GM23338 (cell line): Measurements from ENCODE around the gene CGNL1. TPM values are rescaled to one million over a fixed set of nuclear protein-coding genes. Genes with fewer than 3 reads are reported as not detected.

Source experiments
- ATAC-seq: fragments of 200-7000 bp; cut with Tn5 transposase; 3 replicates; pipeline ENCODE4 v1.9.1; 2020
- DNase-seq: peaks from one replicate; pipeline ENCODE4 v3.0.0-alpha.2; 2015; ENCODE audit warnings: low spot score
- H2AFZ ChIP-seq: fragments of 200-600 bp; sonication (generic); 2 replicates; pipeline ENCODE4 v1.8.0; 2016; ENCODE audit warnings: antibody characterized with exemption, mild to moderate bottlenecking, moderate library complexity
- H3F3A ChIP-seq: fragments of 200-600 bp; sonication (generic); replicated peaks from 2 replicates; pipeline ENCODE4 v1.8.0; 2017; ENCODE audit warnings: antibody characterized with exemption, mixed run types, low read depth
- H3K27ac ChIP-seq: fragments of 200-600 bp; sonication (generic); 2 replicates; pipeline ENCODE4 v1.6.1; 2016; ENCODE audit warnings: low read depth
- H3K27me3 ChIP-seq: fragments of 200-600 bp; sonication (generic); 2 replicates; pipeline ENCODE4 v1.8.0; 2016; ENCODE audit warnings: mild to moderate bottlenecking, mixed run types, moderate library complexity; ENCODE audit not compliant: insufficient read depth
- H3K36me3 ChIP-seq: fragments of 200-600 bp; sonication (generic); 2 replicates; pipeline ENCODE4 v1.8.0; 2016; ENCODE audit warnings: mild to moderate bottlenecking; ENCODE audit not compliant: insufficient read depth
- H3K4me1 ChIP-seq: fragments of 200-600 bp; sonication (generic); 2 replicates; pipeline ENCODE4 v1.8.0; 2016; ENCODE audit warnings: mild to moderate bottlenecking, moderate library complexity; ENCODE audit not compliant: insufficient read depth
- H3K4me2 ChIP-seq: fragments of 200-600 bp; sonication (generic); 2 replicates; pipeline ENCODE4 v1.7.1; 2017; ENCODE audit warnings: mixed run types
- H3K4me3 ChIP-seq: fragments of 200-600 bp; sonication (generic); 2 replicates; pipeline ENCODE4 v1.6.1; 2016; ENCODE audit warnings: mixed run types
- H3K79me2 ChIP-seq: fragments of 200-600 bp; sonication (generic); replicated peaks from 2 replicates; pipeline ENCODE4 v1.8.0; 2017; ENCODE audit warnings: mild to moderate bottlenecking; ENCODE audit not compliant: insufficient read depth
- H3K9me2 ChIP-seq: fragments of 200-600 bp; sonication (generic); 2 replicates; pipeline ENCODE4 v1.8.0; 2017; ENCODE audit not compliant: insufficient read depth
- H4K20me1 ChIP-seq: fragments of 200-600 bp; sonication (generic); replicated peaks from 2 replicates; pipeline ENCODE4 v1.8.0; 2017; ENCODE audit warnings: mild to moderate bottlenecking; ENCODE audit not compliant: insufficient read depth
- H3K27ac Mint-ChIP-seq: 2 replicates; pipeline ENCODE4 v1.8.0; 2020; ENCODE audit warnings: inconsistent platforms, mild to moderate bottlenecking, moderate library complexity, mixed read lengths
- H3K27me3 Mint-ChIP-seq: 3 replicates; pipeline ENCODE4 v1.8.0; 2022; ENCODE audit warnings: low read depth, mild to moderate bottlenecking, moderate library complexity, mixed read lengths, inconsistent platforms; ENCODE audit not compliant: insufficient read depth, poor library complexity
- H3K36me3 Mint-ChIP-seq: 3 replicates; pipeline ENCODE4 v1.8.0; 2021; ENCODE audit warnings: low read depth, mild to moderate bottlenecking, inconsistent platforms, moderate library complexity, mixed read lengths
- H3K4me1 Mint-ChIP-seq: 3 replicates; pipeline ENCODE4 v1.8.0; 2020; ENCODE audit warnings: mild to moderate bottlenecking, inconsistent platforms, mixed read lengths
- H3K4me3 Mint-ChIP-seq: 3 replicates; pipeline ENCODE4 v1.8.0; 2021; ENCODE audit warnings: moderate library complexity, mild to moderate bottlenecking, inconsistent platforms, mixed read lengths
- H3K9me3 Mint-ChIP-seq: 3 replicates; pipeline ENCODE4 v1.8.0; 2020; ENCODE audit warnings: moderate library complexity, mild to moderate bottlenecking, inconsistent platforms, mixed read lengths
- CREB1 ChIP-seq: fragments of 250-450 bp; sonication (Bioruptor Pico); IDR thresholded peaks from 2 replicates; pipeline ENCODE4 v1.5.0; 2020; ENCODE audit warnings: low read depth, mild to moderate bottlenecking, moderate library complexity
- ETS1 ChIP-seq: IDR thresholded peaks from 2 replicates; pipeline ENCODE4 v1.6.1; 2016; ENCODE audit warnings: antibody characterized with exemption
- JUNB ChIP-seq: IDR thresholded peaks from one replicate; pipeline ENCODE4 v1.6.1; 2016; ENCODE audit warnings: antibody characterized with exemption; ENCODE audit not compliant: unreplicated experiment
- NANOG ChIP-seq: IDR thresholded peaks from 2 replicates; pipeline ENCODE4 v1.6.1; 2016; ENCODE audit warnings: antibody characterized with exemption, borderline replicate concordance
- POLR2AphosphoS5 ChIP-seq: IDR thresholded peaks from 2 replicates; pipeline ENCODE4 v1.6.1; 2016; ENCODE audit warnings: antibody characterized with exemption, low read depth
- REST ChIP-seq: IDR thresholded peaks from one replicate; pipeline ENCODE4 v1.6.1; 2018; ENCODE audit warnings: antibody characterized with exemption; ENCODE audit not compliant: unreplicated experiment
- ZNF331 ChIP-seq: fragments of 250-450 bp; sonication (Bioruptor Pico); IDR thresholded peaks from 2 replicates; pipeline ENCODE4 v1.5.0; 2020; ENCODE audit warnings: low read depth, mild to moderate bottlenecking, moderate library complexity
- ZNF462 ChIP-seq: fragments of 250-450 bp; sonication (Bioruptor Pico); IDR thresholded peaks from 2 replicates; pipeline ENCODE4 v1.5.0; 2020; ENCODE audit warnings: mild to moderate bottlenecking, moderate library complexity
- polyA plus RNA-seq: library from polyadenylated mRNA; unstranded; fragments of >200 nt; fragmentation: Nextera tagmentation; extraction: Ambion mirVana; gene quantifications from 2 replicates; pipeline ENCODE4 v1.2.1, GENCODE V29; 2016
- total RNA-seq: library from RNA; depleted of rRNA; stranded (reverse); fragments of >200 nt; shearing (Covaris generic); gene quantifications from 2 replicates; pipeline ENCODE4 v1.2.3, GENCODE V29; 2014

The CGNL1 gene
- total and polyA plus RNA-seq, 2 experiments from 2014 or later = 20.0 to 57.8 TPM

- ATAC-seq = no peak
- H3K27me3 Mint-ChIP-seq = peaks cover 4% of the 10 kb centered on the region
- H3K4me2 ChIP-seq = no peak overlapping the region
- no peaks in the 10 kb centered on the region; the same call in 2 of the 3 replicates for H3K36me3 Mint-ChIP-seq
- no peak for DNase-seq
- no peak overlapping the region for H3K4me3 ChIP-seq
- no peaks in the 10 kb centered on the region for H3F3A ChIP-seq
- no peak for TF ChIP-seq CREB1 (CRISPR knock-in tag)
- no peak for TF ChIP-seq NANOG
- no peak for TF ChIP-seq ZNF462 (CRISPR knock-in tag)
- TF ChIP-seq ZNF331 (CRISPR knock-in tag) = no peak
- TF ChIP-seq JUNB = no peak
- TF ChIP-seq ETS1 = no peak
- no peak for TF ChIP-seq REST
- TF ChIP-seq POLR2AphosphoS5 = no peak
- no peaks in the 10 kb centered on the region for H3K79me2 ChIP-seq
- no peaks in the 10 kb centered on the region for H3K9me3 Mint-ChIP-seq
- H3K27ac Mint-ChIP-seq = no peak overlapping the region
- H3K9me2 ChIP-seq = 0 out of 2 replicates have a peak, but pooled peaks cover 6% of the 10 kb centered on the region
- no peaks in the 10 kb centered on the region for H4K20me1 ChIP-seq
- H3K36me3 ChIP-seq = no peaks in the 10 kb centered on the region
- H3K4me1 Mint-ChIP-seq = peaks cover 46% of the 10 kb centered on the region
- no peak overlapping the region for H3K4me3 Mint-ChIP-seq
- H3K4me1 ChIP-seq = peaks cover 41% of the 10 kb centered on the region
- no peaks in the 10 kb centered on the region for H3K27me3 ChIP-seq
- no peak overlapping the region for H3K27ac ChIP-seq
- no peak overlapping the region for H2AFZ ChIP-seq
These were observed 17.7 kb upstream of the CGNL1 start for GRCh38 chr15:57358571-57358970.
